ENCODE measurements around the gene AFF3. TPM values are rescaled to one million over a fixed set of nuclear protein-coding genes. Genes with fewer than 3 reads are reported as not detected.
"Not testable (repeated sequence)": the region's sequence is repeated elsewhere in the genome, so short reads cannot be mapped to it uniquely, and the experiment has no call there.

The AFF3 gene
- total RNA-seq, 4 donors from 2014 or later, result 5.3 to 216 (median 12.5) TPM

DNA sequence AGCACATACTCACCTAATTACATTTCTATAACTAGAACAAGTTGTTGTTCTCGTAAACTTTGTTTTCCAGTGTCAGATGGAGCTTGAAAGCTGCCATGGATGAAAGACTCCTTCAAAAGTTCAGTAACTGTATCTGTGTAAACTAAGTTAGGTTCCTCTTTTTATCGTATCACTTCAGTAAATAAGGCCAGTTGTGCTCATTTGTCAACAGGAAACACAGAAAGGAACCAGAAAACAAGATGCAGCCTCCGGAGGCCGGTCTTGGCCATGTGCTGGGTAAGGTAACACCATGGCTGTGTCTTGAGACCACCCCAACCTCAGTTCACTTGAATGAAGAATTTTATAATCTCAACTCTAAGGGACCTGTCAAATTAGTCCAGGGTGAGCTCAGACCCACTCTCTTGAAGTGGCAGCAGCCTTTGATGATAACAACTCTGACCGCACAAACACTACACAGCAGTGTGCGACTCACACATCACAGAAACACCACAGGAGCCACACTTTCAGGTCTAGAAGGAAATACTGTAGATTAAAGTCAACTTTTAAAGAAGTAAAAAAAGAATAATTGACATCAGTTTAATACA is 213.8 kb downstream of the AFF3 start:
- Histone ChIP-seq H3K4me1 (no peaks in the 10 kb centered on the region), H3K27me3 (no peaks in the 10 kb centered on the region), H3K36me3 (no peaks in the 10 kb centered on the region), H3K9me3 (no peaks in the 10 kb centered on the region), H3K4me3 (no peak overlapping the region), H3K27ac (peak overlapping the region in 1 of 4 donors; percentile 32)
- TF ChIP-seq CTCF (IDR thresholded peaks at IDR 0.05) (no peak), POLR2A (IDR thresholded peaks at IDR 0.05) (no peak)
- DNase-seq, result peak in 2 of 3 donors; percentile 43 to 49

GRCh38 chr2:99927690-99928207 is 214.6 kb downstream of the AFF3 start:
- peak overlapping the region in 1 of 4 donors; percentile 32 for H3K27ac ChIP-seq
- not testable (repeated sequence) for H3K36me3 ChIP-seq, H3K4me3 ChIP-seq, H3K27me3 ChIP-seq, H3K4me1 ChIP-seq, H3K9me3 ChIP-seq
- DNase-seq, result peak in 1 of 3 donors; percentile 22

- TF ChIP-seq POLR2A (IDR thresholded peaks at IDR 0.05) (no peak), CTCF (IDR thresholded peaks at IDR 0.05) (no peak)
- no peaks in the 10 kb centered on the region for H3K27me3 ChIP-seq
- H3K4me1 ChIP-seq, result no peaks in the 10 kb centered on the region
- DNase-seq, result no peak
- no peaks in the 10 kb centered on the region for H3K9me3 ChIP-seq
- H3K27ac ChIP-seq, result no peak overlapping the region
- no peak overlapping the region for H3K4me3 ChIP-seq
- H3K36me3 ChIP-seq, result no peaks in the 10 kb centered on the region
Observed at GRCh38 chr2:99926986-99927385, 215.4 kb downstream of the AFF3 start.

GRCh38 chr2:99925960-99926359 is 216.4 kb downstream of the AFF3 start:
- no peak for TF ChIP-seq POLR2A (IDR thresholded peaks at IDR 0.05)
- TF ChIP-seq CTCF (IDR thresholded peaks at IDR 0.05), result no peak
- DNase-seq, result no peak
- Histone ChIP-seq H3K9me3 (no peaks in the 10 kb centered on the region), H3K27ac (no peak overlapping the region), H3K36me3 (no peaks in the 10 kb centered on the region), H3K27me3 (no peaks in the 10 kb centered on the region), H3K4me1 (no peaks in the 10 kb centered on the region), H3K4me3 (no peak overlapping the region)

DNA sequence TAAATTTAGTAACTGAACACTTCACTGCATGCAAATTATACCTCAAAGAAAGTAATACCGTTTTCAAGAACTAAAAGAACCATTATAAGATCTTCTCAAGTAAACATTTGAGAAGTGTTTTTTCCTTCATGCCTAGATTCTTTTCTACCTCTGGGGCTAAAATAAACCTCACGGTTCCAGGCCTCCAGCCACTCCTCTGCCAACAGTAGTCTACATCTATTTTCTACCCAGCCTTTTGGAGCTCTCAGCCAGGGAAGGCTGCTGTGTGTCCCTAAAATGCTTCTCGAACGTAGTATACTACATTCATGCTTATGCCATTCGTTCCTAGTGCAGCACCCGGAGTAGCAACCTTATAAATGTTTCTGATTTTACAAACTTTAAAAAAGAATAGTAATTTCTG is 219.7 kb downstream of the AFF3 start:
- Histone ChIP-seq H3K27me3 (no peaks in the 10 kb centered on the region), H3K36me3 (no peaks in the 10 kb centered on the region), H3K4me3 (no peak overlapping the region), H3K27ac (no peak overlapping the region), H3K4me1 (no peaks in the 10 kb centered on the region), H3K9me3 (no peaks in the 10 kb centered on the region)
- no peak for TF ChIP-seq CTCF (IDR thresholded peaks at IDR 0.05)
- no peak for DNase-seq

DNA sequence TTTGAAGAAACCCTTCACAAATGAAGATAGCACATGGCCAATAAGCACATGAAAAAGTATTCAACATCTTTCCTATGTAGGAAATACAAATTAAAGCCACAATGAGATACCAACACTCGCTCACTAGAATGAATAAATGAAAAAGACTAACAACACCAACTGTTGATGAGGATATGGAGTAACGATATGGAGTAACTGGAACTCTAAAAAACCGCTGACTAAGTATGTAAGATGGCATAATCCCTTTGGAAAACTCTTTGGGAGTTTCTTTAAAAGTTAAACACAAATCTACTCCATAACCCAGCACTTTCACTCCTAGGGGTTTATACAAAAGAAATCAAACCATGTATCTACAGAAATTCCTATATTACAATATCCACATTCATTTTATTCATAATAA is 220.5 kb downstream of the AFF3 start:
- DNase-seq, result no peak
- H3K27ac ChIP-seq, result no peak overlapping the region
- H3K36me3 ChIP-seq, result no peaks in the 10 kb centered on the region
- H3K4me1 ChIP-seq, result no peaks in the 10 kb centered on the region
- H3K27me3 ChIP-seq, result no peaks in the 10 kb centered on the region
- no peaks in the 10 kb centered on the region for H3K9me3 ChIP-seq
- no peak for TF ChIP-seq POLR2A (IDR thresholded peaks at IDR 0.05)
- no peak for TF ChIP-seq CTCF (IDR thresholded peaks at IDR 0.05)
- H3K4me3 ChIP-seq, result no peak overlapping the region
